Measurements from ENCODE around the gene RNF144A. TPM values are rescaled to one million over a fixed set of nuclear protein-coding genes. Genes with fewer than 3 reads are reported as not detected.

The RNF144A gene
- total and polyA plus RNA-seq, 7 donors, result 2.4 to 15.6 (median 8.7) TPM

GRCh38 chr2:7016601-7017211 is 99.5 kb downstream of the RNF144A start:
- no peaks in the 10 kb centered on the region for H3K27me3 ChIP-seq (ENCODE audit: insufficient read depth in 3 of 3, low read length in 2 of 3)
- peaks cover 74% of the 10 kb centered on the region for H3K4me1 ChIP-seq
- no peaks in the 10 kb centered on the region for H3K9me3 ChIP-seq
- H3K36me3 ChIP-seq (ENCODE audit: insufficient read depth in 1 of 2, low read depth in 1 of 2), result peaks cover 0 to 7% of the 10 kb centered on the region in 2 donors
- intact Hi-C loops (cut with DNase I), result no loop called here
- WGBS, 3 donors, result 66 to 69% (median 67%) methylated on average over 11 of the region's 11 CpGs
- no peak overlapping the region for H3K4me3 ChIP-seq
- TF ChIP-seq CTCF (IDR thresholded peaks at IDR 0.05), result no peak
- DNase-seq (no peak), ATAC-seq (no peak)
- H3K27ac ChIP-seq, result peak overlapping the region; percentile 85

- Histone ChIP-seq H3K4me1 (peaks cover 75% of the 10 kb centered on the region), H3K27me3 (ENCODE audit: insufficient read depth in 3 of 3, low read length in 2 of 3) (no peaks in the 10 kb centered on the region), H3K36me3 (ENCODE audit: insufficient read depth in 1 of 2, low read depth in 1 of 2) (peaks cover 0 to 7% of the 10 kb centered on the region in 2 donors), H3K27ac (peak overlapping the region; percentile 85), H3K9me3 (no peaks in the 10 kb centered on the region), H3K4me3 (no peak overlapping the region)
- intact Hi-C loops (cut with DNase I), result no loop called here
- no peak for TF ChIP-seq CTCF (IDR thresholded peaks at IDR 0.05)
- no peak for ATAC-seq
- 56 to 84% (median 61%) methylated on average over 14 of the region's 14 CpGs for WGBS, 3 donors
- DNase-seq, result no peak
These were observed 100.6 kb downstream of the RNF144A start for GRCh38 chr2:7017671-7018281.

GRCh38 chr2:7018282-7018701 is 101.1 kb downstream of the RNF144A start:
- H3K9me3 ChIP-seq, result no peaks in the 10 kb centered on the region
- TF ChIP-seq CTCF (IDR thresholded peaks at IDR 0.05), result no peak
- WGBS, 3 donors, result 61 to 90% (median 77%) methylated on average over 12 of the region's 12 CpGs
- intact Hi-C loops (cut with DNase I), result no loop called here
- ATAC-seq (peak in 1 of 4 donors; percentile 20), DNase-seq (no peak)
- no peak overlapping the region for H3K27ac ChIP-seq
- H3K4me1 ChIP-seq, result peaks cover 76% of the 10 kb centered on the region
- no peaks in the 10 kb centered on the region for H3K27me3 ChIP-seq (ENCODE audit: insufficient read depth in 3 of 3, low read length in 2 of 3)
- no peak overlapping the region for H3K4me3 ChIP-seq
- peaks cover 0 to 7% of the 10 kb centered on the region in 2 donors for H3K36me3 ChIP-seq (ENCODE audit: insufficient read depth in 1 of 2, low read depth in 1 of 2)

- no peak for ATAC-seq
- 32 to 66% (median 32%) methylated on average over 5 of the region's 5 CpGs for WGBS, 3 donors
- H3K27ac ChIP-seq, result no peak overlapping the region
These were observed 101.6 kb downstream of the RNF144A start for GRCh38 chr2:7018767-7019166.

More at GRCh38 chr2:7018767-7019166, 101.6 kb downstream of the RNF144A start:
- no peaks in the 10 kb centered on the region for H3K27me3 ChIP-seq (ENCODE audit: insufficient read depth in 3 of 3, low read length in 2 of 3)
- intact Hi-C loops (cut with DNase I), result no loop called here
- TF ChIP-seq CTCF (IDR thresholded peaks at IDR 0.05), result no peak
- DNase-seq, result no peak
- peaks cover 77% of the 10 kb centered on the region for H3K4me1 ChIP-seq
- H3K9me3 ChIP-seq, result no peaks in the 10 kb centered on the region
- no peak overlapping the region for H3K4me3 ChIP-seq
- peaks cover 0 to 7% of the 10 kb centered on the region in 2 donors for H3K36me3 ChIP-seq (ENCODE audit: insufficient read depth in 1 of 2, low read depth in 1 of 2)

Data from psoas muscle (tissue), 8 donors.